Smooth muscle cell (in vitro differentiated cells): ENCODE results near the gene NRF1. TPM values are rescaled to one million over a fixed set of nuclear protein-coding genes. Genes with fewer than 3 reads are reported as not detected.

Experiments
- DNase-seq: peaks from one replicate; lab custom pipeline; 2025; ENCODE audit not compliant: unreplicated experiment; lab: John Stamatoyannopoulos, UW
- H2AFZ ChIP-seq: fragments of 200-600 bp; sonication (generic); 2 replicates; pipeline ENCODE4 v1.6.0; 2016; ENCODE audit warnings: antibody characterized with exemption, low read depth, mild to moderate bottlenecking
- H3F3A ChIP-seq: fragments of 200-600 bp; sonication (generic); 2 replicates; pipeline ENCODE4 v1.6.0; 2017; ENCODE audit warnings: antibody characterized with exemption, low read depth
- H3K27ac ChIP-seq: fragments of 200-600 bp; sonication (generic); 2 replicates; pipeline ENCODE4 v1.5.1; 2016; ENCODE audit warnings: low read depth, mild to moderate bottlenecking
- H3K27me3 ChIP-seq: fragments of 200-600 bp; sonication (generic); 2 replicates; pipeline ENCODE4 v1.6.1; 2016; ENCODE audit warnings: low read depth, mild to moderate bottlenecking
- H3K36me3 ChIP-seq: fragments of 200-600 bp; sonication (generic); 2 replicates; pipeline ENCODE4 v1.5.1; 2016; ENCODE audit warnings: low read depth
- H3K4me1 ChIP-seq: fragments of 200-600 bp; sonication (generic); 2 replicates; pipeline ENCODE4 v1.5.1; 2016; ENCODE audit warnings: low read depth
- H3K4me2 ChIP-seq: fragments of 200-600 bp; sonication (generic); 2 replicates; pipeline ENCODE4 v1.6.0; 2016; ENCODE audit warnings: mild to moderate bottlenecking
- H3K4me3 ChIP-seq: fragments of 200-600 bp; sonication (generic); 2 replicates; pipeline ENCODE4 v1.5.1; 2016; ENCODE audit warnings: mild to moderate bottlenecking
- H3K79me2 ChIP-seq: fragments of 200-600 bp; sonication (generic); 2 replicates; pipeline ENCODE4 v1.6.0; 2016; ENCODE audit warnings: low read depth, mild to moderate bottlenecking
- H3K9ac ChIP-seq: fragments of 200-600 bp; sonication (generic); 2 replicates; pipeline ENCODE4 v1.6.0; 2016; ENCODE audit warnings: low read depth
- H3K9me3 ChIP-seq: fragments of 200-600 bp; sonication (generic); replicated peaks from 2 replicates; pipeline ENCODE4 v1.5.1; 2016; ENCODE audit warnings: low read depth
- H4K20me1 ChIP-seq: fragments of 200-600 bp; sonication (generic); 2 replicates; pipeline ENCODE4 v1.6.0; 2016; ENCODE audit warnings: low read depth
- CTCF ChIP-seq: fragments of 200-600 bp; sonication (generic); IDR thresholded peaks from 2 replicates; pipeline ENCODE4 v1.5.1; 2017; ENCODE audit warnings: borderline replicate concordance, mild to moderate bottlenecking, antibody characterized with exemption; ENCODE audit not compliant: insufficient read depth, poor library complexity, severe bottlenecking
- WGBS: methylation state at CpG from one replicate; pipeline ENCODE4 v1.1.7; 2016; ENCODE audit warnings: low lambda C conversion rate; 5-methylcytosine and 5-hydroxymethylcytosine counted together
- polyA plus RNA-seq: library from polyadenylated mRNA; unstranded; fragments of >200 nt; fragmentation: Nextera tagmentation; extraction: Ambion mirVana; gene quantifications from 2 replicates; pipeline ENCODE4 v1.2.1, GENCODE V29; 2016
- total RNA-seq: library from RNA; depleted of rRNA; stranded (reverse); fragments of >200 nt; gene quantifications from 2 replicates; pipeline ENCODE4 v1.2.3, GENCODE V29; 2014

Gene NRF1
- total and polyA plus RNA-seq, 2 experiments from 2014 or later: 8.9 to 13.4 TPM

- no peaks in the 10 kb centered on the region for H4K20me1 ChIP-seq
- no peak overlapping the region for H2AFZ ChIP-seq
- 30% methylated on average over 4 of the region's 4 CpGs for WGBS
Measured at GRCh38 chr7:129569326-129569725, 42.2 kb upstream of the NRF1 start.

GRCh38 chr7:129569811-129570215, 41.7 kb upstream of the NRF1 start:
- Histone ChIP-seq H3F3A (no peaks in the 10 kb centered on the region), H3K27ac (peak overlapping the region; percentile 68), H3K4me1 (no peaks in the 10 kb centered on the region), H2AFZ (no peak overlapping the region), H3K9ac (no peak overlapping the region), H4K20me1 (no peaks in the 10 kb centered on the region), H3K27me3 (no peaks in the 10 kb centered on the region), H3K9me3 (no peaks in the 10 kb centered on the region), H3K4me2 (peak overlapping the region; percentile 2), H3K4me3 (no peak overlapping the region), H3K79me2 (no peaks in the 10 kb centered on the region), H3K36me3 (no peaks in the 10 kb centered on the region)
- no peak for DNase-seq
- no peak for TF ChIP-seq CTCF
- 19% methylated on average over 2 of the region's 2 CpGs for WGBS

More at GRCh38 chr7:129569326-129569725, 42.2 kb upstream of the NRF1 start:
- no peaks in the 10 kb centered on the region for H3F3A ChIP-seq
- peak overlapping the region; percentile 68 for H3K27ac ChIP-seq
- H3K9me3 ChIP-seq: no peaks in the 10 kb centered on the region
- H3K4me2 ChIP-seq: peak overlapping the region; percentile 2
- H3K4me1 ChIP-seq: no peaks in the 10 kb centered on the region
- no peaks in the 10 kb centered on the region for H3K27me3 ChIP-seq
- no peaks in the 10 kb centered on the region for H3K36me3 ChIP-seq
- no peak for DNase-seq
- no peaks in the 10 kb centered on the region for H3K79me2 ChIP-seq
- TF ChIP-seq CTCF: no peak
- no peak overlapping the region for H3K9ac ChIP-seq
- no peak overlapping the region for H3K4me3 ChIP-seq

GRCh38 chr7:129571201-129571600, 40.3 kb upstream of the NRF1 start:
- Histone ChIP-seq H3K4me3 (no peak overlapping the region), H3K9me3 (no peaks in the 10 kb centered on the region), H2AFZ (no peak overlapping the region), H3K27me3 (no peaks in the 10 kb centered on the region), H3K9ac (no peak overlapping the region), H3K27ac (no peak overlapping the region), H3K4me2 (no peak overlapping the region), H3K4me1 (no peaks in the 10 kb centered on the region), H4K20me1 (no peaks in the 10 kb centered on the region), H3K36me3 (no peaks in the 10 kb centered on the region), H3F3A (no peaks in the 10 kb centered on the region), H3K79me2 (no peaks in the 10 kb centered on the region)
- 93% methylated on average over 5 of the region's 5 CpGs for WGBS
- no peak for DNase-seq
- TF ChIP-seq CTCF: no peak

- no peak for TF ChIP-seq CTCF
- Histone ChIP-seq H3K36me3 (no peaks in the 10 kb centered on the region), H3K9ac (no peak overlapping the region), H3K27me3 (no peaks in the 10 kb centered on the region), H3K4me3 (no peak overlapping the region), H3K4me1 (no peaks in the 10 kb centered on the region), H3K79me2 (no peaks in the 10 kb centered on the region), H3F3A (no peaks in the 10 kb centered on the region), H4K20me1 (no peaks in the 10 kb centered on the region), H3K27ac (no peak overlapping the region), H2AFZ (no peak overlapping the region), H3K9me3 (no peaks in the 10 kb centered on the region), H3K4me2 (no peak overlapping the region)
- WGBS: 98% methylated on average over 5 of the region's 5 CpGs
- no peak for DNase-seq
Measured at GRCh38 chr7:129572205-129572604, 39.3 kb upstream of the NRF1 start.
